ENCODE measurements around the gene GMDS. TPM values are rescaled to one million over a fixed set of nuclear protein-coding genes. Genes with fewer than 3 reads are reported as not detected.
"Not testable (repeated sequence)": the region's sequence is repeated elsewhere in the genome, so short reads cannot be mapped to it uniquely, and the experiment has no call there.

GMDS gene
- polyA plus RNA-seq, 4 donors, result 29.7 to 80.9 (median 73.4) TPM

GRCh38 chr6:1767481-1768246, 477.7 kb downstream of the GMDS start:
- DNase-seq (ENCODE audit: low read depth in 4 of 4, low spot score in 3 of 4), result no peak

GRCh38 chr6:1766654-1767053, 478.8 kb downstream of the GMDS start:
- no peak for DNase-seq (ENCODE audit: low read depth in 4 of 4, low spot score in 3 of 4)

DNA sequence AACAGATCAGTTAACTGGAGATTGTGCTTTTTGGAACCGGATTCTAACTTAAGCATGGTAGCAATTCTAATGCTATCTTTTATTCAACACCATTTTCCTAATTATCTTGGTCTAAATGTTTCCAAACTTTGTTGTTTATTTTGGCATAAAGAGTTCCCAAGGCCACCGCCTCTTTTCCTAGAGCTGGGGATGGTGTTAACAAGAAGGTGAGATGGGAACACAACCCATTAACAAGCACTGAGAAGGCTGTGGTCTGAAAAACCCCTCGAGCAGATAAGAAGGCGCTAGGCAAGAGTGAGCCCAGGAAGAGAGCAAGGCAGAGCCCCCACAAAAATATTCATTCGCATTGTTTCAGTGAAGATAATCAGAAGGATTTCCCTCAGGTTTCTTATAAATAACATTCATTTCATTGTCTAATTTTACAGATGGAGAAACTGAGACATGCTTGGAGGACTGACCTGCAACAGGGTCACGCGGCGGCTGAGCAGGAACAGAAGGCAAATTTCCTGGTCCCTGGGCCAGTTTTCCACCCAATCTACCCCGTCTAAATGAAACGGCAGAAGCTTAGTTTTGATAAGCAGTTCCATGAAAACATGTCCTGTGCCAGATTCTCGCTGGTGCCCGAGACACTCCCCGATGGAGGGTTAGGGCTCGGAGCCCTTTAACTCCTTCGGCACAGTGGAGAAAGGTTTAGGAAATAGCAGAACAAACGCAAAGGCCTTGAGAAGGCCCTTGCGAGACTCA, 480.1 kb downstream of the GMDS start:
- no peak for DNase-seq (ENCODE audit: low read depth in 4 of 4, low spot score in 3 of 4)

- DNase-seq (ENCODE audit: low read depth in 4 of 4, low spot score in 3 of 4), result no peak
Observed at GRCh38 chr6:1764397-1764987, 480.9 kb downstream of the GMDS start.

DNA sequence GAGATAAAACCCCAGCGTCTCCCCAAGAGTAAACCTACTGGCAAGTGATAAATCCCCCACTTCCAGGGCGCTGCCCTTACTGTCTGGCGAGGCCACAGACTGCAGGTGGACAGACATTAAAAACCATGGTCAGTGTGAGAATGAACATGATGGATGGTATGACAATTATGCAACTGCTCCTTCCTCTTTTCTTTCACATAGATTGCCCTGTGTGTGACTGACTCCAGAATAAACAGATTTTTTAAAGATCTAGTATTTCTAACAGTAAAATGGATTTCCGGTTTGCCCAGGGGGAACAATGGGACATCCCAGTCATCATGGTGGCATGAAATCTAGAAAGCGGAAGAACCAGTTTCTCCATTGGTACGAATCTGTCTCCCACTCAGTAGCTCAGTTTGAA, 482.0 kb downstream of the GMDS start:
- no peak for DNase-seq (ENCODE audit: low read depth in 4 of 4, low spot score in 3 of 4)

GRCh38 chr6:1762203-1762602, 483.2 kb downstream of the GMDS start:
- no peak for DNase-seq (ENCODE audit: low read depth in 4 of 4, low spot score in 3 of 4)

DNA sequence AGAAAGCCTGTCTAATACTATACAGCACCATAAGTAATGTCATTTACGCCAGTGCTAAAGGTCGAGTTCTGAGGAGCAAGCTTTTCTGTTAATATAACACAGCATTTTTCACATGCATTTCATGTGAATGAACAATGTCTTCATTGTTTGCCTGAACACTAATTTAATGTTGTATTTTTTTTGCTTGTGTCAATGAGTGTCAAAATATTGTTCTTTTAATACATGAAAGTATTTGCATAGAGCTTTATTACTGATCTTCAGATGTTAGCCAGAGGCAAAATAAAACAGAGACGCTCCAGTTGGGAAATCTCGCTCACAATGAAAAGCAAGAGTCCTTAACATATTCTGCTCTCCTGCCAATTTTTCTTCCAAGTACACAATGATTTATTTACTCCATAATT, 483.9 kb downstream of the GMDS start:
- DNase-seq (ENCODE audit: low read depth in 4 of 4, low spot score in 3 of 4), result no peak

- no peak for DNase-seq (ENCODE audit: low read depth in 4 of 4, low spot score in 3 of 4)
Observed at GRCh38 chr6:1760876-1761275, 484.5 kb downstream of the GMDS start.

DNA sequence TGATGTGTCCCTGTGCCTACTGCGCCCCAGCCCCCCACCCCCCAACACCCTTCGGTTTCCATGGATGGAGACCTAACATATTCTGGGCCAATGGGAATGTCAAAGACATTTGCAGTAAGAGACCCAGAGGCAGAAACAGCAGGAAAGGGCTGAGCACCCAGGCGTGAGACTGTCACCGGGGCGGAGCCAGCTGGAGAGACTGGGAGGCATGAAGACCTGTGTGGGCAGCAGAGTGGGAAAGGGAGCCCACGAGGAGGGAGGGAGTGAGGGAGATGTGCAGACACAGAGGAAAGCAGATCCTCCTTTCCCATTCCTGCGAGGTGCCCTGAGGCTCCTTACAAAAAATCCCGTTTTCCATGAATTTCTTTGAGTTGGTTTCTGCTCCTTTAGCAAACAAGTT, 485.5 kb downstream of the GMDS start:
- no peak for DNase-seq (ENCODE audit: low read depth in 4 of 4, low spot score in 3 of 4)

DNA sequence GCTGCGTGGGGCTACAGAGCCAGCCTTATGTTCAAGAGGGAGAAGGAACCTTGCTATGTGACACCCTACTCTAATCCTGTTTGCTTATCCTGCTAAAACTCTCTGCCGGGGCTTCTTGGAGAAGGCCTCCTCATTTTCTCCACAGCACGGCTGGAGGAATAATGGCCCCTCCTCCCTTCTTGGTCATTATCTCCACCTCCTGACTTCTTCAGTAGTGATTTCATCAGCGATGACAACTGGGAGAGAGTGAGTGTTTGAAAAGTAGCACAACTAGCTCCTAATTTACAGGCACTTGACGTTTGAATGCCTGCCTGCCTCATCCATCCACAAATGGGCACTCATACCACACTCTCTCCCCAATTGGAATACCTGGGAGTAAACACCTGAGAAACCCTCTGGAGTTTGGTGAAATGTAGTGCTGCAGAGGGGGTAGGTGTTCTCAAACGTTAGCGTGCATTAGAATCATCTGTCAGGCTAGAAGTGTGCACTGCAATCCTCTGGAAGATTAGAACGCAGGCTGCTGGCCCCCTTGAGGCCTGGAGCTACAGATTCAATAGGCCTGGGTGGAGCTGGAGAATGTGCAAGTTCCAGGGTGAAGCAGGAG, 487.2 kb downstream of the GMDS start:
- DNase-seq (ENCODE audit: low read depth in 4 of 4, low spot score in 3 of 4), result no peak

- DNase-seq (ENCODE audit: low read depth in 4 of 4, low spot score in 3 of 4), result no peak
Observed at GRCh38 chr6:1757131-1757530, 488.3 kb downstream of the GMDS start.

DNA sequence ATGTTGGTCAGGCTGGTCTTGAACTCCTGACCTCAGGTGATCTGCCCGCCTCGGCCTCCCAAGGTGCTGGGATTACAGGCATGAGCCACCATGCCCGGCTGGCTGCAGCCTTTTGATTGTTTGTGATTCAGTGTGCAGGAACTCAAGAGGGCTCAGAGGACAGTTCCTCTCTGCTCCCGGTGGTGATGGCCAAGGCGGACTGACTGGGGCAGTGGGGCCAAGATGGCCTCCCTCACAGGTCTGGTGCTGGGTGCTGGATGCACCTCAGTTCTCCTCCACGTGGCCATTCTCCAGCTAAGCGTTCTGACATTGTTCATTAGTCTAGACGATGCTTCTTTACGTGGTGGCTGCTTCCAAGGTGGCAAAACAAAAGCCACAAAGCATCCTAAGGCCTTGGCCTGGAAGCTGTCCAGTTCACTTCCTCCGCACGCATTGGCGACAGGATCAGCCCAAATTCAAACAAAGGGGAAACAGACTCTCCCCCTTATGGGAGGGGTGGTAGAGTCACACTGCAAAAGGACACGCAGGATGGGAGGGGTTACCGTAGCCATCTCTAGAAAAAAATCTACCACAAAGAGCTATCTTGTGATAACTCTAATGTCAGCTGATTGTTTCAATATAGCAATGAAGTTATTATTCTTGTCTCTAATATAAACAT, 488.8 kb downstream of the GMDS start:
- no peak for DNase-seq (ENCODE audit: low read depth in 4 of 4, low spot score in 3 of 4)

DNA sequence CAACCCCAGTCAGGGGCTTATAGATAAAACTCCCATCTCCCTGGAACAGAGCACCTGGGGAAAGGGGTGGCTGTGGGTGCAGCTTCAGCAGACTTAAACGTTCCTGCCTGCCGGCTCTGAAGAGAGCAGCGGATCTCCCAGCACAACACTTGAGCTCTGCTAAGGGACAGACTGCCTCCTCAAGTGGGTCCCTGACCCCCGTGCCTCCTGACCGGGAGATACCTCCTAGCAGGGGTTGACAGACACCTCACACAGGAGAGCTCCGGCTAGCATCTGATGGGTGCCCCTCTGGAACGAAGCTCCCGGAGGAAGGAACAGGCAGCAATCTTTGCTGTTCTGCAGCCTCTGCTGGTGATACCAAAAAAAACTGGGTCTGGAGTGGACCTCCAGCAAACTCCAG, 494.3 kb downstream of the GMDS start:
- not testable (repeated sequence) for DNase-seq (ENCODE audit: low read depth in 4 of 4, low spot score in 3 of 4)

DNA sequence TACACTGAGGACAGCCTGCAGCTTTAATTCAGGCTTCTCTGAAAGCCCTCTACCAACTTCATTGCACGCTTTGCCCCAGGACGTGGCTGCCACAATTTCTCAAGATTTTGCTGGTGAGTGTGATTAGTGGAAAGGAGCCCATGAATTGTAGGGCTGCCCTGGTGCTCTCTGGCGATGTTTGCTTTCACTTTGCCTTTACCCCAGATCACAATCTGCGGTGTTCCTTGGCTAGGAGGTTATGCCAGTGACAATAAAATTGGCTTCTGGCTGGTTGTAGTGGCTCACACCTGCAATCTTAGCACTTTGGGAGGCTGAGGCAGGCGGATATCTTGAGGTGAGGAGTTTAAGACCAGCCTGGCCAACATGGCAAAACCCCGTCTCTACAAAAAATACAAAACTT, 496.4 kb downstream of the GMDS start:
- no peak for DNase-seq (ENCODE audit: low read depth in 4 of 4, low spot score in 3 of 4)

DNA sequence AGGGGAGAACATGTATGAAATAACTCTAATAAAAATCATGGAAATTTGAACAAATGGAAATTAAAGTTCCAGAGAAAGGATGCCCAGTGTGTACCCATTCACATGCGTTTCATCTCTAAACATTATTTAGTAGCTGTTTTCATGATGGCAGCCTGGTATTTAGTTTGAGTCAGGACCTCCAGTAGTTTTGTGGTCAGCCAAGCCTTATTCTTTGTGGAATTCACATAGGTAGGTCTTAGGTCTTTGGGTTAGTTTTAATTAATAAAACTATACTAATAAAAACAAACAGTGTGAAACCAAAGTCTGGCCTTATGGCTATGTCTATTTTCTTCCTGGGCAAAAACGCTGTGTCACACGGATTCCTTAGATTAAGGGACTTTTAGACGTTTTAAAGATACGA, 497.9 kb downstream of the GMDS start:
- no peak for DNase-seq (ENCODE audit: low read depth in 4 of 4, low spot score in 3 of 4)

DNA sequence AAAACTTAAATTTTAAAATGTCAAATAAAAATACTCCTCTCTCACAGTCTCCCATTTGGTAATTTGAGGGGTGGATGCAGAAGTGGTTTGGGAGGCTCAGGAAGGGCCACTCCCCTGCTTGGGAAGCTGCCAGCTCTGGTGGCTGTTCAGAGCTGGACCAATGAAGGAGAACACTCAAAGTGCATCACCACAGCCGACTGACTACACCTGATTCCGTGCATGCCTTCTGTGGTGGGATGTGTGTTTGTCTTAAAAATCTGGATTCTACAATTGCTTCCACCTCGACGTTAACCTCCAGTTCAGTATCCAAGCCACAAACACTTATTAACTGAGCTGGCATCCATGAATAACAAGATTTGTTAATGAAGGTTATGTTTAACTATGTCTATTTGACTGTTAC, 498.4 kb downstream of the GMDS start:
- DNase-seq (ENCODE audit: low read depth in 4 of 4, low spot score in 3 of 4), result no peak

DNA sequence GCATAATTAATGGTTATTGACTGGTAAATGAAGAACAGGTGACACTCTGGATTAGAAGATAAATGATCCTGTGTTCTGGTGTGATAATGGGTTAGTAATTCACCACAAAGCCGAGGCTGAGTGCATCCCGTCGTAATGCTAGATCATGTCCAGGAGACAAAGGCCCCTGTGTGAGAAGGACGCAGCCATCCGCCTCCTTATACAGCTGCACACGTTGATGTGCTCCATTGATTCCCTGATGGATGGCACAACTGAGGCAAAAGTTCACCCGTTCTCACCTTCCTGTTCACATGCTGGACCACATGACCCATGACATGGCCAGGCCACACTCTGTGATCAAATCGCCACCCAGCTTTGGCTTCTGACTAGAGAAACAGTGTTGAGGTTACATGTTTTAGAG, 499.6 kb downstream of the GMDS start:
- DNase-seq (ENCODE audit: low read depth in 4 of 4, low spot score in 3 of 4), result peak in 1 of 4 donors; percentile 59

GRCh38 chr6:1744543-1744942, 500.9 kb downstream of the GMDS start:
- DNase-seq (ENCODE audit: low read depth in 4 of 4, low spot score in 3 of 4), result no peak

DNA sequence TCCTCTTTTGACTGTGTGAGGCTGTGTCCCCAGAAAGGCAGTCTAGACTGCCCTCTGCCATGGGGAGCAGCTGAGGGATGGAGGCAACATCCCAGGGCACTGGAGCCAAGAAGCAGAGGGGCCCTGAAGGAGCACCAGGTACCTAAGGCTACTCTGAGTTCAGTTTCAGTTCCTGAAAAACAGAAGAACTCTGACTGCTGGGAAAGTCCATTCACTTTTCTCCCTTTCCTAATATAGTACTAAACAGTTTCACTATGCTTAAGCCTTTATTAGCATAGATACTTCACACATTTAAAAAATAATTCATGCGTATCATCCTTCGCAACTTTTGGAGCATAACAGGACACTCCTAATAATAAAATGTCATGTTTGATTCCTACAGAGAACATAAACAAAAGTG, 505.7 kb downstream of the GMDS start:
- DNase-seq (ENCODE audit: low read depth in 4 of 4, low spot score in 3 of 4), result no peak

DNA sequence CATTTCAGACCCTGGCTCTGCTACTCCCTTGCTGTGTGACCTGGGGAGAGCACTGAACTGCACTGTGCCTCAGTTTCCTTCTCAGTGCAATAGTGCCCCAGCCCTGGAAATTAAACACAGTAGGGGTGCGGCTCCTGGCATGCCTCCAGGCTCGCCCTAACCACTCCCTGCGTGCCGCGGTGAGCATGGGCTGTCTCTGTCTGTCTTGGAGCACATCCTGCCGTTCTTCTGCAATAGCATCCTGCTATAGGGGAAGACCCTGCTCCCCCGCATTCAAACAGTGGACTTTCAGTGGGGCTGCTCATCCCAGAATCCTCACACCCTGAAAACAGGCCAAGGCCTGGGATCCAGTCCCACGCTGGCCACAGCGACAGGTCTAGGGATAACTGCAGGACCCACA, 506.2 kb downstream of the GMDS start:
- no peak for DNase-seq (ENCODE audit: low read depth in 4 of 4, low spot score in 3 of 4)

GRCh38 chr6:1738558-1739081, 506.8 kb downstream of the GMDS start:
- DNase-seq (ENCODE audit: low read depth in 4 of 4, low spot score in 3 of 4), result no peak

All from left renal pelvis (tissue), 4 donors.